ENCODE results near the gene LNP1.
"Not testable (repeated sequence)": the region's sequence is repeated elsewhere in the genome, so short reads cannot be mapped to it uniquely, and the experiment has no call there.

The LNP1 gene

DNA sequence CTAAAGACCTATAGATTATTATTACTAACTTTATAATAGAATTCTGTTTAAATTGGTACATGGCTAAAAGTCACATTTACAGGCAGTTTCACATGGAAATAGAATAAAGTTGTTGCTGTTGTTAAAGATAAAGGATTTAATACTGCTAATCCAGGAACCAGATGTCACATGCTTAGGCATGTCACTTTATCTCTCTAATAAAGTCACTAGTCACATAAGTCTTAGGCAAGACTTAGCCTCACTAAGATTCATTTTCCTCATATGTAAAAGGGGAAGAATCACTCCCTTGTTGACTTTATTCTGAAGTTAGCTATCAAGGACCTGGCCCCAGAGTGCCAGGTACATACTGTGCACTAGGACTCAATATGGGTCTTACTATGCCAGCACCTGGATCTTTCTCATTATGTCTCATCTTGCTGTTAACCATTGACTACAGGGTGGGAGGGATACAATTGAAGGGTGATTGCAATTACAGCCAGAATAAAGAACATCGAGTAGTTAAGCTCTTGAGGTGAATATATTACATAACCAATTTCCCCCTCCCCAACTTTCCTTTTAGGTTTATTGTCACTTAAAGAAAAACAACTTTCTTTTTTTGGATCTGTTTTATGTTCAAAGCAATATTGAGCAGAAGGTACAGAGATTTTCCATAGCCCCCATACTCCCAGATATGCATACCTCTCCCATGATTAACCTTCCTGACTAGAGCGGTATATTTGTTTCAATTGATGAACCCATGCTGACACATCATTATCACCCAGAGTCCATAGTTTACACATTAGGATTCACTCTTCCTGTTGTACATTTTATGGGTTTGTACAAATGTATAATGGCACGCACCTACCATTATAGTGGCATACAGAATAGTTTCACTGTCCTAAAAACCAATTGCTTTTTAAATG, 36.6 kb downstream of the LNP1 start:
- no peak for DNase-seq

DNA sequence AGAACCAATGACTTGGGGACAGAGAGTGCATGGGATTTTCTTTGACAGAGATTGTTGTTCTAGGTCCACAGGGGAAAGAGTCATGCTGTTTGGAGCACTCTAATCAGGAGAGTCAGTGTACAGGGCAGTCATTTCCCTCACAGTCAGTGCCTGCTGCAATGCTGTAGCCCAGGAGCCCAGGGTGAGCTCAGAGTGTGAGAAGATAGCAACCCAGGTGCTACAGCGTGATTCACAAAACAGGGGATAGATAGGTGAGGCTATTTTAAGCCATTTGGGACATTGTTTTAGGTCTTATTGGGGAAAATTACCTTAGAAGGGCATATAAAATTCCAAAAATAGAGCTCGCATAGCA, 37.3 kb downstream of the LNP1 start:
- no peak for DNase-seq

DNA sequence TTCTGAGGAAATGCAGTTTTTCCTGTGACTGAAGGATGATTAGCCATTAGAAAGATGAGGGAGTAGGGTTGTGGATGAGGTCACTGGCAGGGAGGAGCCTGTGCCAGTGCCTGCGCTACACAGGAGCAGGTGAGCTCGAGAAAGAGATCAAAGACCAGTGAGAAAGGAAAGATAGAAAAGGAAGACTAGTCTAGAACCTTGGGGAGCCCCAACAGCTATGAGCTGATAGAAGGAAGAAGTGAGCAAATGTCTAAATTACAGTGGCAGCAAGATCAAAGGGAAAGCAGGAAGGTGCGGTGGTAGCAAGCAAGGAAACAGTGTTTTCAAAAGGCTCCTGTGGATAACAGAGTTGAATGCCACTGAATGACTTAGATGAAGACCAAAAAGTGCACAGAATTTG, 39.6 kb downstream of the LNP1 start:
- DNase-seq, result no peak

DNA sequence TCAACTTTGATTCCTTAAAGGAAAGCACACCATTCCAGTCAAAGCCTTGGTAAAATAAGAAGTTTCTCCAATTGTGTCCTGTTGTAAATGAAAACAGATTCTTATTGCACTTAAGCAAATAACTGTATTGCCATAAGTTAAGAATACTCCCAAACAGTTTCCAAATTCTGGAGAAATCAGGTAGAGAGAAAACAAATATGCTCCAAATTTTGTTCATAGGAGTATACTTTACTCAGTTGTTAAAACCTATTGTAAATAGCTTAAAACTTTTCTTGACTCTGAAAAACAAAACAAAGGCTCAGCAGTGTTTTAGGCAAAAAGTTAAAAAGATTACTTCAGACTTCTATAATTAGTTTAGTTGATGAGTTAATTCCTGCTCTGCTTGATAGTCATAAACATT, 42.4 kb downstream of the LNP1 start:
- no peak for DNase-seq

DNA sequence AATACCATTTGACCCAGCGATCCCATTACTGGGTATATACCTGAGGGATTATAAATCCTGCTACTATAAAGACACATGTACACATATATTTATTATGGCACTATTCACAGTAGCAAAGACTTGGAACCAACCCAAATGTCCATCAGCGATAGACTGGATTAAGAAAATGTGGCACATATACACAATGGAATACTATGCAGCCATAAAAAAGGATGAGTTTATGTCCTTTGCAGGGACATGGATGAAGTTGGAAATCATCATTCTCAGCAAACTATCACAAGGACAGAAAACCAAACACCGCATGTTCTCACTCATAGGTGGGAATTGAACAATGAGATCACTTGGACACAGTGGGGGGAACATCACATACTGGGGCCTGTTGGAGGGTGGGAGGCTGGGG, 45.7 kb downstream of the LNP1 start:
- not testable (repeated sequence) for DNase-seq

DNA sequence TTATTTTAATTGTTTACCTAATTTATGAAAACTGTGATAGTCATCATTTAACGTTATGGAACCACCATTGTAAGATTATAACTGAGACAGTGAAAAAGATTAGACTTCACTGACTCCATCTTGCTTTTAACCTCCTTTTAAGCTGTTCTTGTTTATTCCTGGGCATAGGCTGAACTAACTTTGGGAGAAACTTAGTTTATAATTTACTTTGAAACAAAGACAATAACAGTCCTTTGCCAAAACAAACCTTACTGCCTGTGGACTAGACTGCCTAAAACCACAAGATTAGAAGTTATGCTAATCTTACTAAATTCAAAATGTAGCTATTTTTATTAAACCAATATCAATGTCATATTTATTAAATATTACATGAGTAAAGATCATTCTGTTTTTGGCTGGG, 46.7 kb downstream of the LNP1 start:
- DNase-seq, result no peak

DNA sequence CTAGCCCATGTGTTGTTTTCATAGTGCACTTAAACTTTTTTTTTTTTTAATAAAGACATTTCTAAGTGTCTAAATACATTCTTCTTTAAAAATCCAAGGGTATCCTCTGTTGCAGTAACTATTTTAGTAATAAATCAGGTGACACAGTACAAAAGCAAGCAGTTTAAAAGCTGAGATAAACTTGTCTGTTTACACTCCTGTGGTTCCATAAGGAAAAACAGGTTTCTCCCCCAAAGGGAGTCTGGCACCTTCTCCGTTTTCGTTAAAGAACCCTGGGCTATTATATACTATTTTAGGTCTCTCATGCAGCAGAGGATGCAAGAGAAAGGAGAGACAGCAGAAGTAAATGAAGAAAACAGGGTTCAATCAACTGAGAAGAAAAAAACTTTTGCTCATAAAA, 47.9 kb downstream of the LNP1 start:
- no peak for DNase-seq

DNA sequence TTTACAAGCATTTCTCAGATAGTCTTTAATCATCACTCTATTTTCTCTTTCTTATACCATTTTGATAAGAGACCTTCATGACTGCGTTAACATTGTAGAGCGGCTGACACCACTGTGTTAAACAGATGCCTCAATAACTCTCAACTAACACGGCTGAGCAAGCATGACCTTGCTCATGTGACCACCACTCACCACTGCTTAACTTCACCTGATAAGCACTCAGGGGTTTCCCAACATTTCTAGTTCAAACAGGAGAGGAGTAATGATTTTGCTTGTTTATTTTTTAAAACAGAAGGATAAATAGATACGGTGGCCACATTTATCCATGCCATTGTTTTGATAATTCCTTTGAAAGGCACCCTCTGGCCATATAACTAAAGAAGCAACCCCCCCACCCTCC, 53.3 kb downstream of the LNP1 start:
- no peak for DNase-seq

DNA sequence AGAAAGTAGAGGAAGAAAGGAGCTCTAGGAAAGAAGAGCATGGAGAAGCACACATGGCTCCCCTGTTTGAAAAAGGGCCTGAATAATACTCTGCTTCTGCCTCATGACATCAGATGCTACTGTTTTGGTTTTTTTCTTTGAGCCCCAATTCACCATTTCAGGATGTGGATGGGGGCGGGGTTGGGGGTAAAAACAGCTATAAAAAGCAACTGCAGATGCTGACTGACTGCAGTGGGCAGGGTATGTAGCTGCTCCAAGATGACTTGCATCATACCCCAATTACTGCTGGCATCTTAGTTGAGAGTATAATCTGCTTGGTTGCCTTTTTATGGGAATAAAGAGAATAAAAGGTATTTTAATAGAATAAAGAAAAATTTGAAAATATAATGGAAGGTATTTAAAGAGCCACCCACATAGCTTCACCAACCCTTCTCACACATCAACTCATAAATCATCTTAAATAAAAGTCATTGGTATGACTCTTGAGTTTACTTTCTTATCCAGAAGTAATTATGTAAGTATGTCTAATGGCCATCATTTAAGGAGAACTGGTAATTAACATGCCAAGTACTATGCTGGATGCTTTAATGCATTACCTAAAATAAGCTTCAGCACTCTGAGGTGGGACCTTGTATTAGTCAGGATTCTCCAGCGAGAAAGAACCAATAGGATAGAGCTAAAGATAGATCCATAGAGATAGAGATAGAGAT, 54.7 kb downstream of the LNP1 start:
- DNase-seq, result no peak

DNA sequence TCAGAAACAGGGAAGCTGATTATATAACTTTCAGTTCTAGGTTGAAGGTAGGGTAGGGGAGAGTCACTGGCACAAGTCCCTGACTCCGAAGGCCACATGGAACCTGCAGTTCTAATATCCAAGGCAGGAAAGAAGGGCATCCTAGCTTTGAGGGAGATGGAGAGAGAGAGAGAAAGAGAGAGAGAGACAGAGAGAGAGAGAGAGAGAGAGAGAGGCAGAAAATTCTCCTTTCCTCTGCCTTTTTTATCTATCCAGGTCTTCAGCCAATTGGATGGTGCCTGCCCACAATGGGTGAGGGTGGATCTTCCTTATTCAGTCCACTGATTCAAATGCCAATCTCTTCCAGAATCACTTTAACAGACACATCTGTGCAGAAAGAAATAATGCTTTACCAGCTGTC, 55.4 kb downstream of the LNP1 start:
- no peak for DNase-seq

DNA sequence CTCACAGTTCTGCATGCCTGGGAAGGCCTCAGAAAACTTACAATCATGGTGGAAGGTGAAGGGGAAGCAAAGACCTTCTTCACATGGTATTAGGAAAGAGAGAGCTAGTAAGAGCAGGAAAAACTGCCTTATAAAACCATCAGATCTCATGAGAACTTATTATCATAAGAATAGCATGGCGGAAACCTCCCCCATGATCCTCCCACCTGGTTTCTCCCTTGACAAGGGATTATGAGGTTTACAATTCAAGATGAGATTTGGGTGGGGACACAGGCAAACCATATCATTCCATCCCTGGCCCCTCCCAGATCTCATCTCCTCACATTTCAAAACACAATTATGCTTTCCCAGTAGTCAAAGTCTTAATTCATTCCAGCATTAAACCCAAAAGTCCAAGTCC, 56.5 kb downstream of the LNP1 start:
- no peak for DNase-seq

DNA sequence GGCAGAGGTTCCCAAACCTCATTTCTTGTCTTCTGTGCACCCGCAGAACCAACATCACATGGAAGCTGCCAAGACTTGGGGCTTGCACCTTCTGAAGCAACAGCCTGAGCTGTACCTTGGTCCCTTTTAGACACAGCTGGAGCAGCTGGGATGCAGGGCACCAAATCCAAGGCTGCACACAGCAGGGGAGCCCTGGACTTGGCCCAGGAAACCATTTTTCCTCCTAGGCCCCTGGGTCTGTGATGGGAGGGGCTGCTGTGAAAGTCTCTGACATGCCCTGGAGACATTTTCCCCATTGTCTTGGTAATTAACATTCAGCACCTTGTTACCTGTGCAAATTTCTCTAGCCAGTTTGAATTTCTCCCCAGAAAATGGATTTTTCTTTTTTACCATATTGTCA, 57.5 kb downstream of the LNP1 start:
- DNase-seq, result no peak

DNA sequence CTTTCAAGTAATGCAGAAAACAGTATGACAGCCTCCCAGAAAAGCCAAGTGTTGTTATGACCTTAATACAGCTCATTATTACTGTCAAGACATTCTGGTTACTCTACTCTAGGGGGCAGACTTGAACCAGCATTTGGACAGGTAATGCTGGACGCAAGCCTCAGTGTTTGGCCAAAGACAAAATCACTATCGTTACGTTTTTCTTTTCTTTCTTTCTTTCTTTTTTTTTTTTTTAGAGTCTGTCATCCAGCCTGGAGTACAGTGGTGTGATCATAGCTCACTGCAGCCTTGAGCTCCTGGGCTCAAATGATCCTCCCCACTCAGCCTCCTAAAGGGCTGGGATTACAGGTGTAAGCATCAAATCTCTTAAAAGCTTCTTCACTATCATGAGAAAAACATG, 61.7 kb downstream of the LNP1 start:
- no peak for DNase-seq

DNA sequence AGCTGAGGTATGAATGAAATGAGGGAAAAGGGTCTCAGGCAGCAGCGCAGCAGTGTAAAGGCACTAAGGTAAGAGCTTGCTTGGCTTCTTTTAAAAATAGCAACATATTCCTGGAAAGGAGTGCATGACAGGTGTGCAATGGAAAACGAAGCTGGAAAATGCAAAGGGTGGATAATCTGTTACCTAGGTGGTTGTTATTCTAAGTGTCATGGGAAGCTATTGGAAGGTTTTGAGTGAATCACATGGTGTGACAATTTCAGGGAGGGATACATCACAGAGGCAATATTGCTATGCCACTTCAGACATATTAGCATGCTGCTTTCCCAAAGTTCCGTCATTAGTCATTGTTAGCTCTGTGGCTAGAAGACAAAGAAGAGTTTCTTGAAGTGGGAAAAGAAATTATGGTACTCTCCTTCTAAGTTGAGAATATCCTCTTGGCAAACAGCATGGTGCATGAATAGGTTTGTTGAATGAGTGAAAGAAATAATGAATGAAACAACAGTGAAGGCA, 62.4 kb downstream of the LNP1 start:
- no peak for DNase-seq

DNA sequence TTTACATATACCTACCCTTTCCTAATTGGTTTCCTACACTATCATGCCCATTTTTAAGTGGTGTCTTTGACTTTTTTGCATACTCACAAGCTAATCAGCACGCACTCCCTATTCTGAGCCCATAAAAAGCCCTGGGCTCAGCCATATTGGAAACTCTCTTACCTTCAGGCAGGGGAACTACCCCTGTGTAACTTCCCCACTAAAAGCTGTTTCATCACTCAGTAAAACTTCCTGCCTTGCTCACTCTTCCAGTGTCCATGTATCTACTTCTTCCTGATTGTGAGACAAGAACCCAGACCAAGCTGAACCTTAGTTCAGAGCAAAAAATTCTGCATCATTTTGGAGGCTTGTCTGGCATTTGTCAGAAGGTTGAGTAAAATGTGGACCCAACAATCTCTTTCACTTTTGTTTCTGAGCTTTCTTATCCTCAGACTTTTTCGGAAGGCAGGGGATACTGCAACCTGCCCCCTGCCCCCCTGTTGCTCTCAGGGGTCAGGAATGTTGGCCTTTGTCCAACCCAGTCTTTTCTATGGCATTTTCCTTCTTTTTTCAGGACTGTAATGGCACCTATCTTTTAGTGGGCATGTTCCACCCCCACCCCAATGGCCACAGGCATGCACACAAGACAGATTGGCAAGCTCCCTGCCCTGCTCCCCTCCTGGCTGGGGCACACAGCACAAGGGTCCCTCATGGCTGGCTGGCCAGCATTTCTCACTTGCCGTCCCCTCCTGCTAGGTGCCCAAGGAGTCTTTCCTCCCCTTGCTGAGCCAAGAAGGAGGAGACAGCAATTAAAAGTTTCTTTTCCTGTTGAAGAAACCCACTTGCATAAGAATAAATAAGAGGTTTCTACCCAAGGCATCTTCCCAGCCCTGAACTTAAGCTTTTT, 64.8 kb downstream of the LNP1 start:
- DNase-seq, result no peak

DNA sequence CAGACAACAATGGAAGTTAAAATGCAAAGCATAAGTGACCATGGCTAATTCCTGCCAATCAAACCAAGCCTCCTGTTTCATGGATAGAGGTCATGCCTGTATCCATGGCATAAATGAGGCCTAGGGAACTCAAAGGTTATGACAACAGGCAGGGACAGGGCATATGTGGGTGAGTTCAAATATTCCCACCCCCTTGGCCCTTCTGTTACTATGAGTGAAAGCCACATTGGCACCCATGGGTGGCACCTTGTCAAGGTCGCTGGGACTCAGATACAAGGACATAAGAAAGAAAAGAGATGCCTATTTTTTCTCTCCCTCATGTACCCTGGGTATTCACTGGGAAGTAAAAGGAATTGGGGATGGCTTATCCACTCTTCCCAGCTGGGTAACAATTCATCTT, 65.8 kb downstream of the LNP1 start:
- DNase-seq, result no peak

DNA sequence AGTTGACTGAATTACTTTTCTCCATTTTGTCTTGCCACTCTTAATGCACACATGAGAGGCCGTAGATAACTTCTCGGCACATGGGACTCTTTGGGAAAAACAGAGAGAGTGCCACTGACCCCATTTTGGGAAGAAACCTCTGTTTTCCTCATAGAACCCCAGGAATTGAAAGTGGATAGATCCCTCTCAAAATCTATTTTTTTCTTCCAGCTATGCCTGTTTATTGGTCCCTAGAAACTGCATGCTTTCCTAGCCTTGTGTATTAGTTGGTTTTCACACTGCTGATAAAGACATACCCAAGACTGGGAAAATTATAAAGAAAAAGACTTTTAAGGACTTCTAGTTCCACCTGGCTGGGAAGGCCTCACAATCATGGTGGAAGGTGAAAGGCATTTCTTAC, 67.3 kb downstream of the LNP1 start:
- DNase-seq, result no peak

DNA sequence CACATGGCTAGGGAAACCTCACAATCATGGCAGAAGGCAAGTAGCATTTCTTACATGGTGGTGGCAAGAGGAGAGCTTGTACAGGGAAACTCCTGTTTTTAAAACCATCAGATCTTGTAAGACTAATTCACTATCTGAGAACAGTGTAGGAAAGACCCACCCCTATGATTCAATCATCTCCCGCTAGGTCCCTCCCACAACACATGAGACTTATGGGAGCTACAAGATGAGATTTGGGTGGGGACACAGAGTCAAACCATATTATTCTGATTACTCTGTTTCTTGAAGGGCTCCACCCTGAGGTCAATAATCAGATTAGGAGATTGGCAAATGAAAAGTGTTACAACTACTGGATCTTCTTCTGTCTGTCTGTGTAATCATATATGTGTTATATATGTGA, 69.6 kb downstream of the LNP1 start:
- DNase-seq, result no peak

DNA sequence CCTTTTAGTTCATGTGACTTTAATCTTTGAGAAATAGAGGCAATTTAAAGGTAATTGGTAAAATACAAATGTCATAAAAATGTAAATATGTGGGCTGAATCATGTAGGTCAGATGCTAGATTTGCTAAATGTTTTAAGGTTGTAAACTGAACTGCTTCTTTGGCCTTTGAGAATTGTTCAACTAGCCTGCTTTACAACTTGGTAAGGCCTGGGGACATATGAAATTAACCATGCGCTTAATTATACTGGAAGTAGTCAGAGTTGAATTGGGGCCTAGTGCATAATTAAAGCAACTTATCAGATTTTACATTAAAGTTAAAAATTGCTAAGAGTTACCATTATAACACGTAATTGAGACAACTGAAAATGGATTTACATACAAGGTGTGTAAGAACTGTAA, 70.1 kb downstream of the LNP1 start:
- no peak for DNase-seq

DNA sequence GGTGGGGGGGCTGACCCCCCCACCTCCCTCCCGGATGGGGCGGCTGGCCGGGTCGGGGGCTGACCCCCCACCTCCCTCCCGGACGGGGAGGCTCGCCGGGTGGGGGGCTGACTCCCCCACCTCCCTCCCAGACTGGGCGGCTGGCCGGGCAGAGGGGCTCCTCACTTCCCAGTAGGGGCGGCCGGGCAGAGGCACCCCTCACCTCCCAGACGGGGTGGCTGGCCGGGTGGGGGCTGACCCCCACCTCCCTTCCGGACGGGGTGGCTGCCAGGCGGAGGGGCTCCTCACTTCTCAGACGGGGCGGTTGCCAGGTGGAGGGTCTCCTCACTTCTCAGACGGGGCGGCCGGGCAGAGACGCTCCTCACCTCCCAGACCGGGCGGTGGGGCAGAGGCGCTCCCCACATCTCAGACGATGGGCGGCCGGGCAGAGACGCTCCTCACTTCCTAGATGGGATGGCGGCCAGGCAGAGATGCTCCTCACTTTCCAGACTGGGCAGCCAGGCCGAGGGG, 76.6 kb downstream of the LNP1 start:
- DNase-seq, result not testable (repeated sequence)

DNA sequence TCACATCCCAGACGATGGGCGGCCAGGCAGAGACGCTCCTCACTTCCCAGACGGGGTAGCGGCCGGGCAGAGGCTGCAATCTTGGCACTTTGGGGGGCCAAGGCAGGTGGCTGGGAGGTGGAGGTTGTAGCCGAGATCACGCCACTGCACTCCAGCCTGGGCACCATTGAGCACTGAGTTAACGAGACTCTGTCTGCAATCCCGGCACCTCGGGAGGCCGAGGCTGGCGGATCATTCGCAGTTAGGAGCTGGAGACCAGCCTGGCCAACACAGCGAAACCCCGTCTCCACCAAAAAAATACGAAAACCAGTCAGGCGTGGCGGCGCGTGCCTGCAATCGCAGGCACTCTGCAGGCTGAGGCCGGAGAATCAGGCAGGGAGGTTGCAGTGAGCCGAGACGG, 77.2 kb downstream of the LNP1 start:
- DNase-seq, result not testable (repeated sequence)

DNA sequence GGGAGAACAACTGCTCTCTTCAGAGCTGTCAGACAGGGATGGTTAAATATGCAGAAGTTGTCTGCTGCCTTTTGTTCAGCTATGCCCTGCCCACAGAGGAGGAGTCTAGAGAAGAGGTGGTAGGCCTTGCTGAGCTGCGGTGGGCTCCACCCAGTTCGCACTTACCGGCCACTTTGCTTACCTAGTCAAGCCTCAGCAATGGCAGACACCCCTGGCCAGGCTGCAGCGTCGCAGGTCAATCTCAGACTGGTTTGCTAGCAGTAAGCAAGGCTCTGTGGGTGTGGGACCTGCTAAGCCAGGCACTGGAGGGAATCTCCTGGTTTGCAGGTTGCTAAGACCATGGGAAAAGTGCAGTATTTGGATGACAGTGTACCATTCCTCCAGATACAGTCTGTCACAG, 78.7 kb downstream of the LNP1 start:
- DNase-seq, result no peak

DNA sequence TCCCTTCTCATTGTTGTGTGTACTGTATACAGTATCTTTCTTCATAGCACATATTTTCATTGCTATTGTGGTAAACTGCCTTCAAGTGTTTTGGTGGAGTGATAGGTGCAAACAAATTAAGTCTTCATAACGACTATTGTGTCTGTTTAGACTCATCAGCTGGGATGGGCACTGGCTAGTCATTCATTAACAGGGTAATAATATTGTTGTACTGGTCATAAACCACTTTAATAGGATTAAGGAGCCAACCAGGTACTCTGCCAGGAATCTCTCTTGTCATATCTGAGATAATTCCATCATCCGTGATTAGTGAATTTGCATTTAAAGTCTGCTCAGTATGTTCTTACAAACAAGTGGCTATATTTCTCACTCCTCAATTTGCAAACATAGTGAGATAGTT, 80.8 kb downstream of the LNP1 start:
- no peak for DNase-seq

All from stimulated activated CD8-positive, alpha-beta memory T cell treated with anti-CD3 and anti-CD28 coated beads, Interleukin-4, amount 100 ng/mL, for 48 hours (primary cell).